Hematopoietic multipotent progenitor cell treated with erythropoietin and hydrocortisone succinate and interleukin-3 and kit ligand, for 17 days (in vitro differentiated cells): Measurements from ENCODE around the gene SEMA3B.
A peak's percentile ranks its signal among the peaks of the same experiment; 100 is the strongest.
"Not testable (repeated sequence)": the region's sequence is repeated elsewhere in the genome, so short reads cannot be mapped to it uniquely, and the experiment has no call there.

Experiments used
- DNase-seq: peaks from one replicate; pipeline ENCODE4 v3.0.0-alpha.2; 2015; ENCODE audit warnings: low spot score

The SEMA3B gene

DNA sequence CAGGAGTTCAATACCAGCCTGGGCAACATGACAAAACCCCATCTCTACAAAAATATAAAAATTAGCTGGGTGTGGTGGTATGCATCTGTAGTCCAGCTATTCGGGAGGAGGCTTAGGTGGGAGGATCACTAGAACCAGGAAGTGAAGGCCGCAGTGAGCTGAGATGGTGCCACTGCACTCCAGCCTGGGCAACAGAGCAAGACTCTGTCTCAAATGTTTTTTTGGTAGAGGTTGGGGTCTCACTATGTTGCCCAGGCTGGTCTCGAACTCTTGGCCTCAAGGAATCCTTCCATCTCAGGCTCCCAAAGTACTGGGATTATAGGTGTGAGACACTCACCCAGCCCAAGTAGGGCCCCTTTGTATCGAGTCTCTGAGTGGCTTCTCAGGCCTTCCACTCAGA lies 25.1 kb downstream of the SEMA3B start:
- no peak for DNase-seq

DNA sequence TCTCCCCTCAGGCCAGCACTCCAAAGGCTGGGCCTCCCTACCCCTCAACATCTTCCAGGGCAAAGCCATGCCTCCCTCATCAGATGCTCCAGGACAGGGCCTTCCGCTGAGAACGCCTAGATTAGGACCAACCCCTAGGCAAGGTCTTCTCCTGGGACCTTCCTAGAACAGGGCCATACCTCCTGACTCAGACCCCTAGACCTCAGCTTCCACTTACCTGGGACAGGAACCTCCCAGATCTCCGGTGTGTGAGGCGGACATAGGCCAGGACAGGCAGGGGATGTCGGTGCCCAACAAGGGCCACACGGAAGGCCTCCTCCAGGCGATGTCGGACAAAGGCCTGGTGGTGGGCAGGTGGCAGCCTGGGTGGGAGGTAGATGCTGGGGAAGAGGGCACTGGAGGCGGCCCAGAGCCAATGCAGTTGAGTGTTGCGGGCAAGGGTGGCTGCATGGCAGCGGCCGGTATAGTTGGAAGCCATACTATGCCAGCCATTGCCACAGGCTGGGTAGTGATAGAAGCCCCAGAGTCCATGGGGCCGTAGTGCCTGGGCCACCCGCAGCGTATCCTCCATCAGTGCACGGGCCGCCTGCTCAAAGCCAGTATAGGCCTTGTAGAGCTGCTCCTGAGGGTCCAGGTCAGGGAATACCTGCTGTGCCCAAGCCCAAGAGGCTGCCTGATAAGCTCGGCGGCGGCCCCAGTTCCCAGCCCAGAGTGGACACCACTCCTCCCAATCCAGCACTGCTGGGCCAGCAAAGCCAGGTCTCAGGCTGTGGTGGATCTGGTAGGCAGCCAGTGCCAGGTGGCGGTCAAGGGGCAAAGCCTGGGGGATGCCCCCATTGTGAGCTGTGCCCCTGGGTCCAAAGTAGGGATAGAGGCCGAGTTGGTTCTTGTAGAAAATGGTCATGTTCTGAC lies 25.8 kb downstream of the SEMA3B start:
- no peak for DNase-seq

DNA sequence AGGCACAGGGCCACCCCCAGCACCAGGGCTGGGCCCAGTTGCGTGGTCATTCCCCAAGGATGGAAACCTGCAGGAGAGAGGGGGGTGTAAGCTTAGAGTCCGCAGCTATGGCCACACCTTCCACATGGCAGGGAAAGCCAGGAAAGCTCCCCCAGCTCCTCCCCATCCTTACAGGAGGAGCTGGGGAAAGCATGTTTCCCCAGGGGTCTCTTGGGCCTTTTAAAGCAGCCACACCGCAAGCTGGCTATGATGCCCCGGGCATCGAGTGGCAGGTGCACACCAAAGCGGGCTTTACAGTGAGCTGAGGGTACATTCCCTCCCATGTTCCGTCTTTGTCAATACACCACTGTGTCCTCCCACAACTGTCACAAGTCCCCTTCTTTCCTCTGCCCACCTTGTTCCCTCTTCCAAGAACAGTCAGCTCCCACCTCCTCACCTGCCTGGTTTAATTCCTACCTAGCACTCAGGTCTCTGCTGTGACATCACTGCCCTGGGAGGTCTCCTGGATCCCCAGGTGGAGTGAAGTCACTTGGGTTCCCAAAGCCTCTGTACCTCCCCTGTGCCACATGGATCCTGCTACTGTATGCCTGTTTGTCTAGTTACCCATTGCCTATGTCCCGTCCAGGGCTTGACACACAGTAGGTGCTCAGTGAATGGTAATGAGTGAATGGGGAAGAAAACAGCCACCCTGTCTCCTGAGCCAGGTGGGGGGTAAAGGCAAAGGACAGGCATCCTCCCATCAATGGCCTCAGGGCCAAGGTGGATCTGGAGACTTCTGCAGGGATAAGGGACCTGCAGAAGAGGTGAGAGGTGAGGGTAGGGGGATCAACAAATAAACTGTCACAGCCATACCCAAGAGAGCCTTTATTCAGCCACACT lies 26.8 kb downstream of the SEMA3B start:
- DNase-seq = no peak

DNA sequence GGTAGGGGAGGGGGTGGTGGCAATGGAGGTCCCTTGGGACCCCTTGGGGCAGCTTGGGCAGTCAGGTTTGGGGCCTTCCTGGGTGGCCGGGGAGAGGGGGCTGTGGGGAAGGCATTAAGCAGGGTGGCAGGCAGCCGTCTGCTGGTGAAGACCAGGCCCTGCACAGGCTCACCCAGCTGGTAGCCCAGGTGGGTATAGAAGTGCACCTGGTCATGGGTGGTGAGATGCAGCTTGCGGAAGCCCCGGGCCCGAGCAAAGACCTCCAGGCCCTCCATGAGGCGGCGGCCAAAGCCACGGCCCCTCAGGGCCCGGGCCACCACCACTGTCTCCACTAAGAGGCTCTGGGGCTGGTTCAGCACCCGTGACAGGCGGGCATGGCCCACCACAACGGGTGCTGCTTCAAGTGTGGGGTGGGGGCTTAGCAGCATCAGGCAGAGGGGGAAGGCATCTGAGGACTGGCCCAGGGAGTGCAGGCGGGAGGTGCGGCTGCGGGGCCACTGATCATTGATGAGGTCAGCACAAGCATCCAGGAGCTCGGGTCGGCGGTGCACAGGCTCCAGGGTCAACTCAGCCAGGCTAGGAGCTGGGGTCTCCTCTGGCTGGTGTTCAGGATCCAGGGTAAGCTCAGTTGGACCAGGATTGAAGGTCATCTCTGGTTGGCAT lies 27.9 kb downstream of the SEMA3B start:
- DNase-seq = no peak

DNA sequence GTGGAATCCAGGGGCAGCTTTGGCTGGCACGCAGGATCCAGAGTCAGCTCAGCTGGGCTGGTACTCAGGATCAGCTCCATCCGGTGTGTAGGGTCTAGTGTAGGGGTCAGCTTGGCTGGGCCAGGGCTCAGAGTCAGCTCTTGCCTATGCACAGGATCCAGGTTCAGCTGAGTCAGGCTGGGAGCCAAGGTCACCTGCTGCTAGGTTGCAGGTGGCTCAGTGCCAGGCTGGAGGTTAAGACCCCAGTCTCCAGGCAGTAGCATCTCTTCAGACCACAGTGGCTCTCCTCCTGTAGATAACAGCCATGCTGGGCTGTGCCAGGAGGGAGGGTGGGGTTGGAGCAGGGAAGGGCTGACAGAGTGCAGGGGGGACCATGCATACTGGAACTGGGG lies 28.4 kb downstream of the SEMA3B start:
- DNase-seq = peak; percentile 71

DNA sequence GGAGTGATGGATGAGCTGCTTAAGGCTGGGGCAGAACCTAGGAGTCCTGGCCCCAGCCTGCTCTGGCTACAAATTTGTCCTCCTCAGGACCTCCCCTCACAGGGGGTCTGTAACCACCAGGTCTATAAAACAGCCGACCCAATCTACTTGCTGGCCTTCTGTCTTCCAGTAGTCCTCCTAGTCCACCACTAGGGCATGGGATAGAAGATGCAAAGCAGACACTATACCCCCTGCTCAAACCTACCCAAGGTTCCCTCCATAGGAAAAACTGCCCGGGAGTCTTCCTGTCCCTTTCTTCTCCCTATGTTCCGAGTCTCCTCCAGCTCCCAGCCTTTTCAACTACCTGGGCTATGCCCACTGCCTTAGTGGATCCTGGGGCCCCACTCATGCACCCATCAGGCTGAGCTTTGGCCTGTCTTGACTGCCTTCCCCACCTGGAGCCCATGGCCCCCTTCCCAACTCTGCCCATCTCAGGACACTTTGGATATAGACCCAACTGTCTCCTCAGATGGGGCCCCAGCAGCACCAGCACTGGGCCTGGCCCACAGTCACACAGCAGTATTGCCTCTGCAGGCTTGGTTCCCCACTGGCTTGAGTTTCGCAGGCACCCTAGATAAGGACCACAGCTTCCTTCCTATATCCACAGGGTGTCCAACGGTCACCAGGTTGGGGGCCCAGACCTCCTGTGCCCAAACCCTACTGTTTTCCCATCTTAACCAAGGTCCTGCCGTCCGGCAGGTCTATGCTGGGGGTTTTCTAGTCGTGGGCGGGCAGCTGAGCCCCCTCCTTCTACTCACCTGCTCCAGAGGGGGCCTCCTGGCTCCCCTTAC lies 29.2 kb downstream of the SEMA3B start:
- DNase-seq = peak; percentile 64

DNA sequence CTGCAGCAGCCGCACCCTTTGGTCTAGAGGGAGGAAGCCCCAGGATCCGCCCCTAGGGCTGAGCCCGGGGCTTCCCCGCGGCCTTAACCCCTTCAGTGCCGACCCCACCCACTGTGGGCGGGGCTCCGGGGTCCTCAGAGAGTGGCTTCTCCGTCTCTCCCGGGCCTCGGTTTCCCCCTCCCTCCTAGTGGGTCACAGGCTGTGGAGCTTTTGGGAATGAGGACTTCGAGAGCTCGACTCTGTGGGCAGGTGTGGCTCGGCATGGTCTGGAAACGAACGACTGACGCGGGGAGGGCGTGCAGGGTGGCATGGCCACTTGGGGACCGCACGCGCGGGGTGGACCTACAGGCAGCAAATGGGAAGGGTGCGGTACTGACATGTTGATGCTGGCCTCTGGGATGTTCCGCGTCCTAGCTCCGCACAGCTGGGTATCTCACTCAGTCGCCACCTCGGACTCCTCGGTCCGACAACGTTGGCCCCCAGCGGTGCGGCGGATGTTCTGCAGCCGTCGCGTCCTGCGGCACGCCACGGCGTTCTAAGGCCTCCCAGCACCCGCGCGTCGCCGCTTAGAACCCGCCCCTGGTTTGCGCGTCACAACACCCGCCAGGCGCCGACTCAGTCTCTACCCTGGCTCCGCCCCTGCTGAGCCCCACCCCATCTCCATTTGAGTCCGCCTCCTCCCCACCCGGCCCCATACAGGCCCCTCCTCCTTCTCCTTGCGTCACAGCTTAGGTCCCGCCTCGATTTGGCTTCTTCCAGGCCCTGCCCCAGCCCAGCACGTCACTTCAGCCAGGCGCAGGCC lies 30.1 kb downstream of the SEMA3B start, which contains the start of the genes HYAL3 and NAA80:
Gene HYAL3 (minus strand): TSS at position 570 of the 802 bp plus-strand sequence. CDS start 3,803 bp downstream, outside the sequence.
Gene NAA80 (minus strand): TSS at position 570 of the 802 bp plus-strand sequence. CDS start 1,942 bp downstream, outside the sequence.
- peak; percentile 100 for DNase-seq

DNA sequence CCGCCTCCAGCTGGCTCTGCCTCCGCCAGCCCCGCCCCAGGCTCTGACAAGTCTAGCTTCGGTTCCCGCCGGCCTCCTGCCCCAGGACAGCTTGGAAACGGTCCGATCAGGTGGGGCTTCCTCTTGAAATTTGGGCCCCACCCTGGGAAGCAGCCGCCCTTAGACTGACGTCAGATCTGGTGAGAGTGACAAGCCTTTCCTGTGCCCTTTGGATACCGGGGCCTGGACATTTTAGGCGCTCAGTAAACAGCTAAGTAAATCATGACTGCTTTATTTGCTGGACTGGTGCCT lies 30.6 kb downstream of the SEMA3B start:
- DNase-seq = no peak

DNA sequence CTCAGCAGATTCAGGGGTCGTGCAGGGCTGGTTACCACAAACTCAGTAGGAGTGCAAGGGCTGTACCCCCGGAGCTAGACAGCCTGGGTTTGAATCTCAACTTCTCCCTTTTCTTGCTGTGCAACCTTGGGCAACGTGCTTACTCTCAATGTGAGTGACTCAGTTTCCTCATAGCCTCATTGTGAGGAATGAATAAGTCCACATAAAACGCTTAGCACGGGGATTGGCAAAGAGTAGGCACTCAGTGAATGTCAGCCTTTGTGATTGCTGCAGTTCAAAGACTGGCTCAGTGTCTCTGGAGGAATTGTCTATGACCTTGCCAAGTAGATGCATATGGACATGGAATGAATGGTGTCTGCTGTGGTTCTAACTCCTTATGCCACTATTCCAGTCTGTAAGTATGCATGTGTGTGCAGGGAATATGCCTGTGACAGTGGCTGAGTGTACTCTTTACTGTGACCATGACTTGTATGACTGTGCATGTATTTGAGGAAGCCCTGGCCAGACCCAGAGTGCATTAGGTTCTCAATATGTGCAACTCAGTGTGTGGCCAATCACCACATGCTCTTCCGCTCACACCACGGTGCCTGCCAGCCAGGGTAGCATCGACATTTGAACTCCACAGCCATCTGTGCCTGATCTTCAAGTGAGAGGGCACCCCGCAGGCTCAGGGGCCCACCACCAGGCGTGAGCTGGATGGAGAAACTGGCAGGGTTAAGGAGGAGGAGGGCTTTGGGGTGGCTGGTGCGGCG lies 31.2 kb downstream of the SEMA3B start:
- peak; percentile 75 for DNase-seq

DNA sequence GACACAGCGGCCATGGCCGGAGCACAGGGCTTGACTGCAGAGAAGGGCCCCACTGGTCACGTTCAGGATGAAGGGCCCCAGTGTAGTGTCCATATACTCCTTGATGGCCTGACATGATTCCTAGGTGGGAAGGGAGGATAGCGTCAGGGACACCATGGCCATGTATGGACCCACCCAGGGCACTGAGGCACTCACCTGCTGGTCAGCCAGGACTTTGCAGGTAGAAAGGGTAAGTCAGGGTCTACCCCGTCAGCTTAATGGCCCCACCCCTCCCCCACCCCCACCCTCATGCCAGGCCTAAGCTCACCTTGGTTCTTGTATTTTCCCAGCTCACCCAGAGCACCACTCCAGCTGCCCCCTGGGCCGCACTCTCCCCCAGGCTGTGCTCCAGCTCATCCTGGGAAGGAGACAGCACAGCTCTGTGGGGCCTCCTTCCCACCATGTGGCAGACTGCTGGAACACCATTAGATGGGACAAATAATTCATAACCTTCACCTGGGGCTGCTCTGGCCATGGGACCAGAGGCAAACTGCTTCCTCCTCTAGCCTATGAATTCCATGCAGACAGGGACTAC lies 31.8 kb downstream of the SEMA3B start:
- DNase-seq = no peak

DNA sequence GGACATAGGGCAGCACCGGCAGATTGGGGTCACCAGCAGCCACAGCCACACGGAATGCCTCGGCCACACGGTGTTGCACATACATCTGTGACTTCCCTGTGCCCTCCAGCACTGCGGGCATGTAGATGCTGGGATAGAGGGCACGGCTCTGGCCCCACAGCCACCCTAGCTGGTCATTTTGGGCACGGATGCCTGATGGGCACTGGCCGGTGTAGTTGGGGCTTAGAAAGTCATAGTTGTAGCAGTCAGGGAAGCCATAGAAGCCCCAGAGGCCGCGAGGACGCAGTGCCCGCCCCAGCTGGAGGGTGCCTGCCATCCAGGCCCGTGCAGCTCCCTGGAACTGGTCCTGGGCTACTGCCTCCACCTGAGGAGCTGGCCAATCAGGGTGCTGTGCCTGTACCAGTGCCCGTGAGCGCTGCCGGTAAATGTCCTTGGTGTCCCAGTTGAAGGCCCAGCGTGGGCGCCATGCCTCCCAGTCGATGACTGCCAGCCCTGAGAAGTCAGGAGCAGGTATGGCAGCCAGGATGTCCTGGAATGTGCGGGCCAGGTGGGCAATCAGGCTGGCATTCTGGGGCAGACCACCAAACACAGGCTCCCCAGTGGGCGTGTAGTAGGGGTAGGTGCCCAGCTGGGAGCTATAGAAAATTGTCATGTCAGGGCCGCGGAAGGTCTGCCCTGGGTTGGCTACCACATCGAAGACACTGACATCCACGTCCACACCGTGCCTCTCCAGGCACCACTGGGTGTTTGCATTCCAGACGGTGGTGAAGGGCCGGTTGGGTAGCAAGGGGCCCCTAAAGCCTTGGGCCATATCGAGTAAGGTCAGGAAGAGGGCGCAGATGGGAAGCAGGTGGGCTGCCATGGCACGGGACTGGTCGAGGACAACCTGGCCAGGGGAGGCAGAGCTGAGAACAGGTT lies 33.4 kb downstream of the SEMA3B start:
- DNase-seq = no peak

DNA sequence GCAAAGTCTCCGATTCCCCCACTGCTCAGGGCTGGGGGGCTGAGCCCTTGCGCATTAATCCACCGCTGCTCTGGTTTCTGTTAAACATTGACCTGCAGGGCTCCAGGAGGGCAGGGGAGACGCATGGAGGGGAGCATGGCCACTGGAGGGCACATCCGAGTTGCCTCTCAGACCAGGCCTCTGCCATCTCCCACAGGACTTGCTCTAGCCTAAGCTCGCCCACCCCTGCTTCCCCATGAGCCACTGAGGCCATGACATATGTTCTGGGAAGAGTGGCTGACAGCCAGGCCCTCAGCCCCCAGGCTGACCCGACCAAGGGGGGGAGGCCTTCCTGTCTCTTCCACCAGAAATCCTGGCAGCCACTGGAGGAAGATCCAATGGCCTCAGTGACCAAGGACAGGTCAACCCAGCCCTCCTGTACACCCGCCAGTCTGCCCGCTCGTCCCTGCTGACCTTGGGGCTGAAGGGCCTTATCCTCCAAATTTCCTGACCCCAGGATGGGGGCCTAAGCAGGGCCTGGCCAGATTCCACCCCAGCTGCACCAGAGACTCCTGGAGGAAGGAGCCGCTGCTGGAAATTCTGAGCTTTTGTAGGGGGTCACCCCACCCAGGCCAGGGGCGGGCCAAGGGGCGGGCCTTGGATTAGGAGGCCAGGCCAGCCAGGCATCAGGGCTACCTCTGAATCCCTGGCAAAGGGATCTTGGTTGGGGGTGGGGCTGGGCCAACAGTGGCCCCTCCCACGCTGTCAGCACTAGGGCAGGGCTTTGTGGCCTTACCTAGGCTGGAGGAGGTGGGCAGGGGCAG lies 34.3 kb downstream of the SEMA3B start, which contains the start of gene HYAL1:
Gene HYAL1 (minus strand): TSS at position 562 of the 803 bp plus-strand sequence. CDS start 618 bp downstream, outside the sequence.
- peak; percentile 39 for DNase-seq

DNA sequence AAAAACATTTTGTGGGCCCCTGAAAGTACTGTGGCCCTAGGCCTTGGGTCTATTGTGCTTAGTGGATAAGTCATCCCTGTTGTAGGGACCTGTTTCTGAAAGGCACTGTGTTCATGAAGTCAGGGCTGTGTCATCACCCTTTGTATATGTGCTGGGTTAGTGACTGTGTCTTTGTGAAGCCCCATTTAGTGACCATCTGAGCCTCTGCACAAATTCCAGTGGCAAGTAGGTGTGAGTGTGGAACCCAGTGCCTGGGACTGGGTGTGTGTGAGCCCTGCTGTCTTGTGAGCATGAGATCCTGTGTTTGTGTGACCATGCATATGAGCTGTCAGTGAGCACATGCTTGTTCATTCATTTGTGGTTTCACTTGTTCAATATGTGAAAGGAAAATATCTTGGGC lies 35.7 kb downstream of the SEMA3B start:
- no peak for DNase-seq

DNA sequence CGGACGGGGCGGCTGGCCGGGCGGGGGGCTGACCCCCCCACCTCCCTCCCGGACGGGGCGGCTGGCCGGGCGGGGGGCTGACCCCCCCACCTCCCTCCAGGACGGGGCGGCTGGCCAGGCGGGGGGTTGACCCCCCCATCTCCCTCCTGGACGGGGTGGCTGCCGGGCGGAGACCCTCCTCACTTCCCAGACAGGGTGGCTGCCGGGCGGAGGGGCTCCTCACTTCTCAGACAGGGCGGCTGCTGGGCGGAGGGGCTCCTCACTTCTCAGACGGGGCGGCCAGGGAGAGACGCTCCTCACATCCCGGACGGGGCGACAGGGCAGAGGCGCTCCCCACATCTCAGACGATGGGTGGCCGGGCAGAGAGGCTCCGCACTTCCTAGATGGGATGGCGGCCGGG lies 43.1 kb downstream of the SEMA3B start:
- not testable (repeated sequence) for DNase-seq

DNA sequence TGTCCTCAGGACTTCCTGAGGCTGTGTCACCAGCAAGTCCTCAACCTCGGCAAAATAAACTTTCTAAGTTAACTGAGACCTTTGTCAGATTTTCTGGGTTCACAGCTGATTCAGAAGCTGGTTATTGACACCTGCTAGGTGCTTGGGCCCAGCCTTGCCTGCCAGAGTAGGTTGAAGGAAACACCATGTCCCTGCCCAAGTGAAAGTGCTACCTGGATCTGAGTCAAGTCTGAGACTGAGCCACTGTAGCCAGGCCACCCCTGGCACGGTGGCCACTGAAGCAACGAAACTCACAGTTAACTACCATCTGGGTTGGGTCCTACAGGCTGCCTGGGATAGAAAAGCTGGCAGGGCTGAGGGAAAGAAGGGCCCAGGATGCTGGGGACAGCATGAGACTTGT lies 45.4 kb downstream of the SEMA3B start:
- DNase-seq = no peak

DNA sequence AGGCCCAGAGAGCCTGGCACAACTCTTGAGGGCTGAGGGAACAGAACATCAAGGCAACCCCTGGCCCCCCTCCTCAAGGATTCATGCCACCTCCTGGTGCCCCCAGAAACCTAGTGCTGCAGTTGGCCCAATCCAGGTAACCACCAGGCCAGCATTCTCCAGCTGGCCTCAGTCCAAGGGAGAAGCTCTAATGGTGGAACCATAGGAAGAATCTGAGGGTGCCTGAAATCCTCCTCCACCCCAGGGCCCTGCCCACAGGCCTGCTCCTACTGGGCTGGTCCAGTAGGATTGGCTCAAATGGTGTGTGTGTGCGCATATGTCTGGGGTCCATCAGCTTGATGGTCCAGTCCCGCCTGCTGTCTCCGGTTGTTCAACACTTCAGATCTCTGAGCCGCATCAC lies 45.9 kb downstream of the SEMA3B start:
- no peak for DNase-seq

DNA sequence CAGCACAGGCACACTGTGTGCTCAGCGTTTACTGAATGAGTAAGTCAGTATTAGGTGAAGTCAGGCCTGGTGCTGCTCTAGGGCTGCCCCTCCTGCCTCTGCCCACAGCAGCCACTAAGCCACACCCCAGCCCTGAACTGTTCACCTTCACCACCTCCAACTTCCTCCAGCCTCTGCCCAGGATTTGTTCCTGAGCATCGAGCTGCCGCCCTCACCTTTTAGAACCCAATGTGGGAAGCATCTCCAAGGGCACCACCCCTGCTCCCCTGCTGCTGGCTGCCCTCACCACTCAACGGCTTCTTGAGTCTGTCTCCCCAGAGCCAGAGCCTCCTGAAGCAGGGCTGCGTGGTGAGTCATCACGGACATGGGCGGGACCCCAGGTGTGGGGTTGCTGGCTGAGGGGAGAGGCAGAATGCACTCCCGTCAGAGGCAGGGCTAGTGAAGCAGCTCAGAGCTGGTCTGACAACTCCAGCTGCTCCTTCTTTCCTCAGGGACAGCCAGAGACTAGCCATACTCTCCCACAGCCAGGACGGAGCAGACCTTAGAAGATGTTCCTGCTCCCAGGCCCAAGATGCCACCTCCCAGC lies 47.8 kb downstream of the SEMA3B start:
- DNase-seq = no peak
